ENCODE measurements around the gene SHC2. TPM values are rescaled to one million over a fixed set of nuclear protein-coding genes. Genes with fewer than 3 reads are reported as not detected.

The SHC2 gene
- total RNA-seq, 1 experiment from 2014 or later: 16.6 TPM

- H3K4me2 ChIP-seq (ENCODE audit: insufficient read depth, insufficient read length, low read length): no peak overlapping the region
Observed at GRCh38 chr19:491146-491741, 30.4 kb upstream of the SHC2 start.

More at GRCh38 chr19:491146-491741, 30.4 kb upstream of the SHC2 start:
- H2BK15ac ChIP-seq (ENCODE audit: low read depth, low read length): no peak overlapping the region; the same call in 1 of the 2 replicates
- Mint-ChIP-seq H3K4me1 (peaks cover 4 to 19% of the 10 kb centered on the region in 2 experiments), H3K36me3 (ENCODE audit: insufficient read depth in 1 of 3, low read depth in 3 of 3) (no peaks in the 10 kb centered on the region), H3K27me3 (ENCODE audit: low read depth) (peaks cover 14% of the 10 kb centered on the region), H3K9me3 (peaks cover 3 to 4% of the 10 kb centered on the region in 2 experiments; a peak in 2 of 5 replicates), H3K4me3 (no peak overlapping the region; a peak in 1 of 5 replicates), H3K27ac (no peak overlapping the region)
- H2BK20ac ChIP-seq (ENCODE audit: low read depth, low read length, poor library complexity, severe bottlenecking): no peak overlapping the region
- no peaks in the 10 kb centered on the region for H3K27me3 ChIP-seq (ENCODE audit: insufficient read depth, low read length)
- no peaks in the 10 kb centered on the region for H3K9me3 ChIP-seq (ENCODE audit: control insufficient read depth, low read depth, low read length)
- no peak overlapping the region for H2BK120ac ChIP-seq (ENCODE audit: low read depth, low read length, poor library complexity, severe bottlenecking)
- no peak overlapping the region for H2AFZ ChIP-seq (ENCODE audit: low read length)
- H3K79me1 ChIP-seq (ENCODE audit: insufficient read depth, low read depth, low read length, poor library complexity, severe bottlenecking): no peaks in the 10 kb centered on the region
- H3K27ac ChIP-seq (ENCODE audit: insufficient read length, low read depth, low read length): no peak overlapping the region
- TF ChIP-seq CTCF (conservative IDR thresholded peaks at IDR 0.05): no peak
- H4K91ac ChIP-seq (ENCODE audit: insufficient read length, low read depth, low read length): no peak overlapping the region
- no peak overlapping the region for H2BK12ac ChIP-seq (ENCODE audit: insufficient read length, low read depth, low read length)
- H2AK5ac ChIP-seq (ENCODE audit: insufficient read length, low read length): no peak overlapping the region
- no peaks in the 10 kb centered on the region; the same call in 1 of the 2 replicates for H3K4me1 ChIP-seq (ENCODE audit: insufficient read depth, low read length)
- no peak overlapping the region for H3K14ac ChIP-seq (ENCODE audit: insufficient read depth, low read length)
- H3T11ph ChIP-seq (ENCODE audit: low read length): no peak overlapping the region
- no peak overlapping the region for H3K23ac ChIP-seq (ENCODE audit: insufficient read length, low read depth, low read length)
- DNase-seq: peak; percentile 60
- no peaks in the 10 kb centered on the region for H3K79me2 ChIP-seq (ENCODE audit: insufficient read depth, low read length)
- no CpG with 5 or more reads among the region's 32 CpGs for WGBS (ENCODE audit: extremely low coverage, insufficient read length, low lambda C conversion rate)
- H4K8ac ChIP-seq (replicated peaks; ENCODE audit: insufficient read length, low read depth, low read length): no peak overlapping the region
- no peak overlapping the region for H3K56ac ChIP-seq (ENCODE audit: insufficient read length, low read depth, low read length)
- no peak overlapping the region for H3K4ac ChIP-seq (ENCODE audit: low read depth, low read length)
- H2BK5ac ChIP-seq (ENCODE audit: insufficient read length, low read length): no peak overlapping the region
- H3K23me2 ChIP-seq (ENCODE audit: insufficient read length, low read depth, low read length, poor library complexity, severe bottlenecking): peaks cover 4% of the 10 kb centered on the region
- no peaks in the 10 kb centered on the region for H4K20me1 ChIP-seq (ENCODE audit: control insufficient read depth, insufficient read depth, insufficient read length)
- H4K5ac ChIP-seq (ENCODE audit: insufficient read length, low read depth, low read length): no peak overlapping the region
- H3K9ac ChIP-seq (ENCODE audit: extremely low read depth, insufficient read length, low read length): no peak overlapping the region
- no peak overlapping the region for H3K18ac ChIP-seq (ENCODE audit: insufficient read length, low read depth, low read length)
